Measurements from ENCODE around the gene DNAH2.

- TF ChIP-seq CTCF (IDR thresholded peaks at IDR 0.05 in 8 of 11, conservative IDR thresholded peaks at IDR 0.05 in 3 of 11): no peak
- no peak for TF ChIP-seq POLR2AphosphoS5 (IDR thresholded peaks at IDR 0.05)
- no peak for TF ChIP-seq POLR2A (IDR thresholded peaks at IDR 0.05)
Measured at GRCh38 chr17:7848131-7848579, 130.6 kb downstream of the DNAH2 start.
